T follicular helper cell (primary cell): ENCODE data around the gene SPATS2.
"Not testable (repeated sequence)": the region's sequence is repeated elsewhere in the genome, so short reads cannot be mapped to it uniquely, and the experiment has no call there.

ENCODE experiments used
- DNase-seq: peaks from one replicate; pipeline ENCODE4 v3.0.0-alpha.2; 2020; ENCODE audit warnings: low read depth

SPATS2 gene

DNA sequence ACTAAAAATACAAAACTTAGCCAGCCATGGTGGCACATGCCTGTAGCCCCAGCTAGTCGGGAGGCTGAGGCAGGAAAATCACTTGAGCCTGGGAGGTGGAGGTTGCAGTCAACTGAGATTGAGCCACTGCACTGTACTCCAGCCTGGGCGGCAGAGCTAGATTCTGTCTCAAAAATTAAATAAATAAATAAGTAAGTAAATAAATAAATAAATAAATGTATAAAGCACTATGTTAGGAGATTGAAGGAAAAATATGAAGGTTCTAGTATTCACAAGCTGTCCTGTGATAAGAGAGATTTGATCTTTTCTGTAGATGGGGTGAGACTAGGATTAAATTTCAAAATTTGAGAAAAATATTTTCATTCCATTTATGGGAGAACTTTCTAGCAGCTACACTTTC lies 14.9 kb upstream of the SPATS2 start:
- DNase-seq = no peak

GRCh38 chr12:49355913-49356312 lies 11.3 kb upstream of the SPATS2 start:
- DNase-seq = no peak

DNA sequence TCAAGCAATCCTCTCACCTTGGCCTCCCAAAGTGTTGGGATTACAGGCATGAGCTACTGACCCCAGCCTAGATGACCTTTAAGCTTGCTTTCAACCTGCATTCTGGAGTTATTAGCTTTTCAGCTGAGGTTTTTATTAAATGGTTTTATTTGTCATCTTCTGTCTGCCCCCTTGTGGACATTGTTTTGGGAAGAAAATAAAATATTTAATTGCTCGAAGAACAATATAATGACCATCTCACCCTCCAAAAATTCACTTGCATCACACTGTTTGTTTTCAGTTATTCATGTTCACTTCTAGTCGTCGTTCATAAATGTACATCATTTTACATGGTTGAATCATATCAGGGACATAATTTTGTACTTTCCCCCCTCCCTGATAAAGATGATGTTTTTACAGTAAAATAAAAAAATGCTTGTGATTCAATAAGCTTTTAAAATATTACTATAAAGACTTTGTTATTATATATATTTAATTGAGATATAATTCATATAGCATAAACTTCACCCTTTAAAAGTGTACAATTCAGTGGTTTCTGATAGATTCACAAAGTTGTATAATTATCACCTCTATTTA lies 10.1 kb upstream of the SPATS2 start:
- no peak for DNase-seq

DNA sequence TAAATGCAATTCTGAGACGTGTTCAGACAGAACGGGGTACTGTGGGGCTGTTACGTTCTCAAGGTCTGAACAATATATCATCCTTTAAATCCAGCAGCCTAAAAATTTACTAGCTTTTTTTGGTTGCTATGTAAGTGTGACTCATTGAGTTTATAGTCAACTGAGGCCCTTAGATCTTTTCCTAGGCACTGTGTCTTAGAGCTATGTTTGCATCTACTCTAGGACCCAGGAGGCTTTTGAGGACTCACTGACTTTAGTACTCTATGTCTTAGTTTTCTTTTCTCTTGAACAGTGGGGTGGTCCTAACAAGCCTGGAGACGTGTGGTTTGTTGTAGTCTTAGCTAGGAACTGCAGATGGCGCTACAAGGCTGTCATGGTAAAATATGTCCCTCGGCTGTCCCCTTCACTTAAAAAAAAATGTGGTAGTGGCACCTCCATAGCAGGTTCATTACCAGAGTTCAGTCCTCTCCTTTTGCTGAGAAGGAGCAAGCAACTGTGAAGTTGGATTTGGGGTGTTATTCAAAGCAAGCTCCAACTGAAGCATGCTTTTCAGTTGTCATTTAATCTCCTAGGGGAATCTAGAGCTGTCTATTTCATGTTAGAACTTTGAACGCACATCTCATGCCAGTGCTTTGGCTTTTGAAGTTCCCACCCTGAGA lies 8.7 kb upstream of the SPATS2 start:
- peak; percentile 34 for DNase-seq

GRCh38 chr12:49359671-49360070 lies 7.6 kb upstream of the SPATS2 start:
- DNase-seq = no peak

DNA sequence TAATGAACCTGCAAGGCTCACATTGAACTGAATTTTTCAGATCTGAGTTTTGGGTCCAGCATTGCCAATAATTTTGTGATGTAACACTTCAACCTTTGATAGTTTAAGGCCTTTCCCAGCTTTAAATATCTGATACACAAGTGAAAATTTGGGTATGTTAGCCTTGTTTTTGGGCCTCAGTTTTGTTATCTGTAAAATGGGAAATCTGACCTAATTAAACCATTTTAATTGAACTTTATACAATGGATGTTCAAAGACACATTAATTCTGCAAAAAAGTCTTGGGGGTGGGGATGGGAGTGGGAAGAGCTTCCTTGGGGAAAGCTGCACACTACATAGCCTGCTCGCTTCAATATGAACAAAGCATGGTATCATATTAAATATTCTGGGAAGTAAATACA lies 5.2 kb upstream of the SPATS2 start:
- DNase-seq = no peak

DNA sequence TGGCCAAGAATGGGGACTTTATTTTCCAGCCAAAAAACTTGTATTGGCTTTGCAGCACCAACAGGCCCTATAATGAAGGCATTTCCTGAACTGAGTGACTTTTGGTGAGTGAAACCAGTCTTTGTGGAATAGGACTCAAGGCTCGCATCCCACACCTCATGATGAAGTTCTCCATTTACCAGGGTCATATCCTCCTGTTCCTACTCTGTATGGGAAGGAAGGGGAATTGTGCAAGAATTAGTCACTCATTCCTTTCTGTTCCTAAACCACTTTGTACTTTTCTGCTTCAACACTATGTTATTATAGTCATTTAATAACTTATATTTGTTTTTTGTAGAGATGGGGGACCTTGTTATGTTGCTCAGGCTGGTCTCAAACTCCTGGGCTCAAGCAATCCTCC lies 2.3 kb upstream of the SPATS2 start:
- no peak for DNase-seq

DNA sequence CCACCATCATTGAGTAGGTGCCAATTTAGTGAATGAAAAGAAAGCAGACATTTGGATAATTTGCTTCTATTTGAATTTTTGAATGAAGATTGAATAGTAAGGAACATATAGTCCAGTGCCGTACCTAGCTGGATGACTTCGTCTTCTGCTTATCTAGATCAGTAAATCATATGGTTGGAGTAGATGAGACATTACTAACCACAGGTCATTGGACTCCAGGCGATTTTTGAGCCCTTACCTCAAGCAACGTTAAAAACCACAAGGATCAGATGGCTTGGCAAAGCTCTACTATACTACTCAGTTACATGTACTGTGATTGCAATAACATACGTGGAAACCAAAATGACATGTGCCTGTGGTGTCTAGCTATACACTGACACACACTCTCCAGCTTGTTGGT lies 1.7 kb upstream of the SPATS2 start:
- DNase-seq = no peak

DNA sequence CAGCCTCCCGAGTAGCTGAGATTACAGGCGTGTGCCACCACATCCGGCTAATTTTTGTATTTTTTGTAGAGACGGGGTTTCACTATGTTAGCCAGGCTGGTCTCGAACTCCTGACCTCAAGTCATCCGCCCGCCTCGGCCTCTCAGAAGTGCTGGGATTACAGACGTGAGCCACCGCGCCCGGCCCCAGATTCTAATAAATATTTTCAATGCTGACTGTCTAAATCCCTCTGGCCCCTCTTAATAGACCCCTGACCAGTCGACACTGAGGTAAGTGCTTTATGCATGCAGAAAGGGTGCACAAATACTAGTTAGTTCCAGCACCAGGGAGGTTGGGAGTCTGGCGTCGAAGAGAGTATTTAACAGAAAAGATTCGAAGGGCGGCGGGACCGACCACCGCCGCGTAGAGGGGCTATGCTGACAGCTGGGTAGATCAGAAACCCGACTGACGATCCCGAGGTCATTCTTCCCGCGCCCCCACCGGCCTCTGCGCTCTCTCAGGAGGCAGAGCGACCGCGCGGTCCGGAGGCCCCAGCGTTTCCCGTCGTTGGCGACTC lies 1.1 kb upstream of the SPATS2 start:
- DNase-seq = no peak

DNA sequence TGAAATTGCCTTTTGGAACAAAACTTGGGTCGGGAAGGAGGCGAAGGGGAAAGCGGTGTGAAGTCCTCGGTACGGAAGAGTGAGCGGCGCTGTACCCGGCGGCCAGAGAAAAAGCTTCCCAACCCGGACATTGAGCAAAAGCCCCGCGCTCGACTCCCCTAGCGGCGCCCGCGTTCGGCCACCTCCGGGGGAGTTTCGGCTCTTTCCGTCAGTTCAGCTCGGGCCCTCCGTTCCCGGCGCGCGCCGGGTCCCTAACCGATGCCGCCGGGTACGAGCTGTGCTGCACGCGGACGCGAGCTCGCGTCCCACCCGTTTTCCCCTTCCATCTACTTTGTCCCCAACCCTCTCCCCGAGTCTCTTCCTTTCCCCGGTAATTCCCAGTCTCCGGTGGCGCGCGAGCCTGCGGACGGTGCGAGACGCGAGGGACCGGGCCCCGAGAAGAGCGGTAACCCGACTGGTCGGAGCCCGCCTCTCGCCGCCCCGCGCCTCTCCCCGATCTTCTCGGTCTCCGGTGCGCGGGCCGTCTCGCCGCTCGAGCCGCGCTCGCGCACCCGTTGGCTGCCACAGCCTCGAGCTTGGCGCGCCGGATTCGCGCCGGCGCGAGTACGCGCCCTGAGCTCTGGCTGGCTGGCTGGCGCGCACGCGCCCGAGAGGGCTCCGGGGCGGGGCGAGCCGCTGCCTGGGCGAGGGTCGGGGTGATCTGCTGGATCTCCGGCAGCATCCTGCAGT lies 446 bp upstream of the SPATS2 start:
- peak; percentile 78 for DNase-seq

DNA sequence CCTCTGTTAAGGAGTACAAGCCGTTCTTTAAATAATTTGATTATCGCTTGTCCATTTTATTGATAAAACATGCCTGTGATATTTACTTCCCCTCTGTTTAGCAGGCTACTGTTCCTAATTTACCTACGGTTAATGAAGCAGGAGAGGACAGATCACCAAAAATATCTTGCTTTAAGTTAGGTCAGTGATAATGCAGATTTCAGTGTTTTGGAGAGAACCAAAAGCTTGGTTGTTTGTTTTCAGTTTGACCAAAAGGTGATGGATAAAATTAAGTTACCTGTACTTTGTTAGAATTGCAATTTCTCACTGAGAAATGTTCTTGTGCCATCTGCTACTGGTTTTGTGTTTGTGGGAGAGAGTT lies 958 bp downstream of the SPATS2 start:
- DNase-seq = no peak

GRCh38 chr12:49369411-49370145 lies 2.3 kb downstream of the SPATS2 start:
- no peak for DNase-seq

DNA sequence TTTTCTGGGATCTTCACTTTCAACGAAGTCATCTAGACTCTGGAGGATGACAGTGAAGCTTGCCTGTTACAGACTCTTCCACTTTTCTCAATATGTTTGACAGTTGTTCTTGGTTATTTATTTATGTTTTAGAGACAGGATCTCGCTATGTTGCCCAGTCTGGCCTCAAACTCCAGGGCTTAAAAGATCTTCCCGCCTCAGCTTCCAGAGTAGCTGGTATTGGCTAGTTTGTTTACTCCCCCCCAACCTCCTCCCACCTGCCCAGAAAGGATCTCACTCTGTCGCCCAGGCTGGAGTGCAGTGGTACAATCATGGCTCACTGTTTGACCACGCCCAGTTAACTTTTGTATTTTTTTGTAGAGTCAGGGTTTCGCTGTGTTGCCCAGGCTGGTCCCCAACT lies 3.3 kb downstream of the SPATS2 start:
- DNase-seq = no peak

DNA sequence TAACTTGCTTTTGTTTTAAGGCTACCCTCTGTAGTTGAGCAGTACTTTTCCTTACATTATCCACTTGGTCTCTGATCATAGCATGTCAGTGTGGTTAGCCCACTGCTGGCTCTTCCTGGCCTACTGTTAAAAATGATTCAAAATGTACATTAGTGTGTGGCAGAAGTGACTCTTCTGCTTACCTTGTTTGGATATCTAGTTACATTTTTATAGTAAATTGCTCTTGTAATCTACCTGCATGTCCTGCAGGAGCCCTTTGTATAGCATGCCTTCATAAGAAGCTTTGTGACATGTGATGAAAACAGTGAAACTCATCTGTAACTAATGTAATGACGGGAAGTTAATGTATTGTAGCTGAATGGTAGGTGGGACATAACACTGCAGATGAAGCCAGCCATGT lies 8.1 kb downstream of the SPATS2 start:
- no peak for DNase-seq

DNA sequence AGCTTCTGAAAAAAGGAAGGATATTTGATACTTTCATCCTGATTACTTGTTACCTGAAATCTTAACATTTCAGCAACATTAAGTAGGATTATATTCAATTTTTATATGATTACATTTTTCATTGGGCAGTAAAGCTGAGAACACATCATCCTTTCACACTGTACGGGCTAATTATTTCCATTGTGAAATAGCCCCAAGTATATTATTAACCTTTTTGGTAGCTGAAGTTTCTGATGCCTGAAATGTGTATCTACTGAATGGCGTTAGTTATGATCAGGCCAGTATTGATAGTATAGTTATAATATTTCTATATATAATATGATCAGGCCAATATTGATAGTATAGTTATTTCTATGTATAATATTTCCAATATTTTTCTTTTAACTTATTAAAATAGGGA lies 10.1 kb downstream of the SPATS2 start:
- DNase-seq = no peak

GRCh38 chr12:49380184-49380583 lies 12.9 kb downstream of the SPATS2 start:
- not testable (repeated sequence) for DNase-seq

DNA sequence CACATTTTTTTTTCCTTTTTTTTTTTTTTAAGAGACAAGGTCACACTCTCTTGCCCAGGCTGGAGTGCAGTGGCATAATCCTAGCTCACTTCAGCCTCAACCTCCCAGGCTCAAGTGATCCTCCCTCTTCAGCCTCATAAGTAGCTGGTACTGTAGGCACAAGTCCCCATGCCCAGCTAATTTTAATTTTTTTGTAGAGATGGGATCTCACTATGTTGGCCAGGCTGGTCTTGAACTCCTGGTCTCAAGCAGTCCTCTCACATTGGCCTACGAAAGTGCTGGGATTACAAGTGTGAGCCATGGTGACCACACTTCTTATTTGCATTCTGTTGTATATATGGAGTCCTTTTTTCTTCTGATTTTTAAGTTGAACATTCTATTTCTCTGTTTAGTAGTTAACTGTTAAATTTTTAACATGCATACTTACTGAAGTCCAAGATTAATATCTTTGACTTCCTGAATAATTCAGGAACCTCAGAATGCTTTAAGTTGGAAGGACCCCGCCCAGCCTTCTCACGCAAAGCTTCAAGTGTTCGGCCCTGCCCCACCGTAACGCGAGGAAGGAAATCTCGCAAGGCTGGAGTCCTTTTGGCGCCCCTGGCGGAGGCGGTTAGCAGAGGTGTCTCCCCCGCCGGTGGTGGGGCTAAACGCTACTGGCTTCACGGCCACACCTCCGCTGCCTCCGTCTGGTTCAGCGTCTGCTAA lies 21.6 kb downstream of the SPATS2 start:
- DNase-seq = peak; percentile 25

- no peak for DNase-seq
Observed at GRCh38 chr12:49389387-49389703, 22.1 kb downstream of the SPATS2 start.

- no peak for DNase-seq
Observed at GRCh38 chr12:49397000-49397399, 29.7 kb downstream of the SPATS2 start.

GRCh38 chr12:49400304-49400703 lies 33.0 kb downstream of the SPATS2 start:
- DNase-seq = no peak

DNA sequence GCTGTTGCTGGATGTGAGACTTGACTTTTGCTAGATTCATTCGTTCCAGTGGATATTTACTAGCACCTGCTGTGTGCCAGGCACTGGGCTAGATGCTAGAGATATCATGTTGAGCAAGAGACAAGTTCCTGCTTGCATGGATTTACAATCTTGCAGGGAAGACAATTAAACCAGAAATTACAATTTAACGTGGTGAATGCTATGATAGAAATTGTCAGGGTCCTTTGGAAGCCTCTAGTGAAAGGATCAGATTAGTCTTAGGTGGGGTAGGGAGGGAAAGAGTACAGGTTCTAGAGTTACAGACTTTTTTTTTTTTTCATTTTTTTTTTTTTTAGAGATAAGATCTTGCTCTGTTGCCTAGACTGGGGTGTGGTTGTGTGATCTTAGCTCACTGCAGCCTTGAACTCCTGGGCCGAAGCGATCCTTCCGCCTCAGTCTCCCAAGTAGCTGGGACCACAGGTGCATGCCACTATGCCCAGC lies 36.7 kb downstream of the SPATS2 start:
- DNase-seq = no peak

- DNase-seq = no peak
Observed at GRCh38 chr12:49404956-49405355, 37.7 kb downstream of the SPATS2 start.
